GM12878 (cell line): Measurements from ENCODE around the gene MMD. TPM values are rescaled to one million over a fixed set of nuclear protein-coding genes. Genes with fewer than 3 reads are reported as not detected.

Experiments used
- ATAC-seq: fragments of 200-7000 bp; cut with Tn5 transposase; 3 replicates; pipeline ENCODE4 v1.9.1; 2020; ENCODE audit warnings: mild to moderate bottlenecking, moderate library complexity
- BruUV-seq: library from RNA; stranded (reverse); fragments of 400-500 nt; replicated peaks from 2 replicates; lab custom pipeline; 2021; lab: Mats Ljungman, UMichigan
- CTCF ChIA-PET: fragments of 300-600 bp; sonication (Branson Sonifier 250); formaldehyde crosslinking; extraction: SDS; loops from one replicate; lab custom pipeline; 2021; ENCODE audit warnings: inconsistent platforms; lab: Yijun Ruan, JAX
- POLR2A ChIA-PET: fragments of 350-600 bp; formaldehyde crosslinking; extraction: SDS; loops from one replicate; lab custom pipeline; 2021; ENCODE audit warnings: inconsistent platforms; lab: Charles Lee
- RAD21 ChIA-PET: fragments of 300-600 bp; sonication (Branson Sonifier 250); formaldehyde crosslinking; loops from one replicate; lab custom pipeline; 2023; ENCODE audit warnings: antibody characterized with exemption; ENCODE audit not compliant: unreplicated experiment; lab: Charles Lee
- SMC1A ChIA-PET: fragments of 300-600 bp; sonication (Branson Sonifier 250); formaldehyde crosslinking; loops from one replicate; lab custom pipeline; 2023; ENCODE audit not compliant: unreplicated experiment, uncharacterized antibody; lab: Charles Lee
- DNase-seq: peaks from one replicate; pipeline ENCODE4 v3.0.0-alpha.2; 2011; ENCODE audit warnings: low read depth, low spot score
- FAIRE-seq: peaks from 3 replicates; lab custom pipeline; 2011; peaks lifted over from hg19 to GRCh38; lab: Jason Lieb, UNC
- H2AFZ ChIP-seq: 2 replicates; pipeline ENCODE4 v1.6.0; 2011; ENCODE audit warnings: low read depth, low read length, control low read depth; ENCODE audit not compliant: control insufficient read depth
- H3K27ac ChIP-seq: 2 replicates; pipeline ENCODE4 v1.5.1; 2011; ENCODE audit warnings: control low read depth; ENCODE audit not compliant: control insufficient read depth, insufficient read depth
- H3K27me3 ChIP-seq, 2 experiments: replicated peaks in 1 of 2; 2 replicates each; pipeline versions ENCODE4 v1.6.0 to v1.6.1; 2011; ENCODE audit warnings: low read length in 1 of 2; ENCODE audit not compliant: control insufficient read depth in 2 of 2, insufficient read depth in 2 of 2
- H3K36me3 ChIP-seq, 2 experiments: 2 replicates each; pipeline ENCODE4 v1.5.1; 2011; ENCODE audit warnings: low read length in 1 of 2; ENCODE audit not compliant: control insufficient read depth in 2 of 2, insufficient read depth in 2 of 2
- H3K4me1 ChIP-seq: 2 replicates; pipeline ENCODE4 v1.6.1; 2011; ENCODE audit warnings: mild to moderate bottlenecking, low read length, moderate library complexity, mixed read lengths; ENCODE audit not compliant: control insufficient read depth, insufficient read depth
- H3K4me2 ChIP-seq: 2 replicates; pipeline ENCODE4 v1.6.0; 2011; ENCODE audit warnings: control low read depth; ENCODE audit not compliant: control insufficient read depth, insufficient read depth
- H3K4me3 ChIP-seq: fragments of 200-600 bp; sonication (generic); 2 replicates; pipeline ENCODE4 v1.5.1; 2016
- H3K79me2 ChIP-seq: 2 replicates; pipeline ENCODE4 v1.6.0; 2011; ENCODE audit warnings: low read length; ENCODE audit not compliant: control insufficient read depth, insufficient read depth
- H3K9ac ChIP-seq: 2 replicates; pipeline ENCODE4 v1.8.0; 2011; ENCODE audit warnings: low read length, control low read depth, mixed read lengths; ENCODE audit not compliant: control insufficient read depth, insufficient read depth
- H3K9me3 ChIP-seq: replicated peaks from 3 replicates; pipeline ENCODE4 v1.5.1; 2011; ENCODE audit warnings: mild to moderate bottlenecking, low read length; ENCODE audit not compliant: control insufficient read depth, insufficient read depth
- H4K20me1 ChIP-seq: 2 replicates; pipeline ENCODE4 v1.6.0; 2011; ENCODE audit not compliant: control insufficient read depth, insufficient read depth
- BACH1 ChIP-seq: fragments of 450-650 bp; IDR thresholded peaks from 2 replicates; pipeline ENCODE4 v1.6.1; 2017; ENCODE audit warnings: mild to moderate bottlenecking, borderline replicate concordance
- BCL11A ChIP-seq: IDR thresholded peaks from 2 replicates; pipeline ENCODE4 v1.6.1; 2011; ENCODE audit warnings: low read depth, low read length
- CBX3 ChIP-seq: fragments of 200-600 bp; sonication (generic); IDR thresholded peaks from 2 replicates; pipeline ENCODE4 v1.6.1; 2016; ENCODE audit warnings: low read depth, borderline replicate concordance
- CBX5 ChIP-seq: sonication (generic); IDR thresholded peaks from 2 replicates; pipeline ENCODE4 v1.6.1; 2016; ENCODE audit warnings: low read depth, moderate library complexity, mild to moderate bottlenecking, inconsistent platforms
- CREM ChIP-seq: IDR thresholded peaks from 2 replicates; pipeline ENCODE4 v1.6.1; 2014; ENCODE audit warnings: antibody characterized with exemption, low read depth
- ESRRA ChIP-seq: IDR thresholded peaks from 2 replicates; pipeline ENCODE4 v1.6.1; 2012; ENCODE audit warnings: mild to moderate bottlenecking, low read length, improper control_type of control experiment
- NFIC ChIP-seq: IDR thresholded peaks from 2 replicates; pipeline ENCODE4 v1.6.1; 2012; ENCODE audit warnings: low read depth, mild to moderate bottlenecking, inconsistent platforms, low read length, moderate library complexity
- RCOR1 ChIP-seq: conservative IDR thresholded peaks from 2 replicates; pipeline ENCODE4 v1.6.1; 2012; ENCODE audit warnings: low read depth, low read length, improper control_type of control experiment
- SUPT20H ChIP-seq: IDR thresholded peaks from 2 replicates; pipeline ENCODE4 v1.6.1; 2011; ENCODE audit warnings: low read depth, mild to moderate bottlenecking, low read length, moderate library complexity, borderline replicate concordance; ENCODE audit not compliant: control insufficient read depth
- WGBS: methylation state at CpG from one replicate; pipeline ENCODE4 v1.1.6; 2016; ENCODE audit warnings: low lambda C conversion rate; ENCODE audit not compliant: insufficient replicate concordance, insufficient coverage; ENCODE audit errors: missing lambda C conversion rate; 5-methylcytosine and 5-hydroxymethylcytosine counted together
- in situ Hi-C: fragments of 300-500 bp; cut with MboI; formaldehyde crosslinking; loops from 9 replicates; pipeline ENCODE4 v1.14.3; 2018; ENCODE audit warnings: mixed read lengths
- intact Hi-C: fragments of 100-400 bp; cut with micrococcal nuclease; formaldehyde crosslinking; loops from one replicate; pipeline ENCODE4 v1.14.2; 2022; ENCODE audit not compliant: unreplicated experiment
- polyA plus RNA-seq, 11 experiments: library from polyadenylated mRNA; depleted of rRNA in 4 of 11; unstranded in 6 of 11; stranded (reverse) in 5 of 11; fragments of >200 nt; fragmentation: Nextera tagmentation in 4 of 11; fragmentation: Illumina TruSeq in 1 of 11; extraction: Ambion mirVana in 4 of 11; extraction: Trizol in 1 of 11; gene quantifications; 1 replicate in 1 of 11; 2 replicates in 10 of 11; pipeline versions ENCODE4 v1.2.1 to v1.2.3, GENCODE V29; 2011 to 2016; ENCODE audit warnings: inconsistent platforms in 2 of 11, missing spikeins in 2 of 11, low read depth in 1 of 11
- total RNA-seq, 4 experiments: library from RNA; depleted of rRNA in 3 of 4; stranded (reverse); fragments of >200 nt in 3 of 4; fragmentation: Illumina TruSeq in 1 of 4; extraction: Trizol in 1 of 4; gene quantifications; 2 replicates each; pipeline versions ENCODE4 v1.2.1 to v1.2.3, GENCODE V29; 2013 to 2021

MMD gene
- total and polyA plus RNA-seq, 10 of the 15 experiments (the other 5 are each of a cell fraction or from before 2014, with no cell fraction given), result 8.0 to 46.7 (median 22.3) TPM

DNA sequence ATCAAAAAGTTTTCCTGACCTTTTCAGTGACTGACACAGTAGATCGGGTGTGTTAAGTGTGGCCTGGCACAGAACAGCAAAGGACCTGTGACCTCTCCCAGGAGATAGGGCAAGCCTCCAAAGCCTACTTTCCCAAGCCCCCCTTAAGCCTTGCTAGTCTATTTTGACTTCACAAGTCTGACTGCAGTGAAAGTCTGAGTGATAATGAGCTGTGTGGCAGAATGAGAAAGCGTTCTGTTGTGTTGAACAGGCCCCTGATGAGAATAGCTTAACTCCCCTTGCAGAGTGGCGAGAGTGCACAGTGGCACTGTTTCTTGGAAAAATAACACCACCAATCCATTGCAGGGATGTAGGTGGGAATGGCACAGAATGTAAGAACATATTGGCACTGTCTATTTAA lies 32.8 kb downstream of the MMD start:
- Histone ChIP-seq H3K9me3 (no peaks in the 10 kb centered on the region), H3K4me2 (no peak overlapping the region), H3K27me3 (no peaks in the 10 kb centered on the region), H3K27ac (no peak overlapping the region), H3K79me2 (no peaks in the 10 kb centered on the region), H3K4me1 (no peaks in the 10 kb centered on the region), H3K4me3 (no peak overlapping the region), H3K36me3 (no peaks in the 10 kb centered on the region; a peak in 1 of 4 replicates), H2AFZ (no peak overlapping the region), H3K9ac (no peak overlapping the region), H4K20me1 (no peaks in the 10 kb centered on the region)
- in situ Hi-C loops (no loop called here), intact Hi-C loops (no loop called here)
- DNase-seq (no peak), FAIRE-seq (no peak), ATAC-seq (no peak)
- WGBS, result 76% methylated on average over 3 of the region's 3 CpGs
- RAD21 ChIA-PET, result interaction anchor here (0.6 to 1.5 kb wide), 2 partner anchors 43 to 122 kb away, joined by 3 to 4 read pairs; partner anchors contain the start of gene SMIM36
- BruUV-seq, result no TSS peak
- TF ChIP-seq ESRRA (no peak), CREM (no peak), NFIC (no peak), SUPT20H (no peak), BACH1 (no peak), RCOR1 (no peak), CBX5 (no peak), CBX3 (no peak), BCL11A (no peak)
- CTCF ChIA-PET, result interaction anchor here (0.7 to 2.6 kb wide), 5 partner anchors 12 to 125 kb away, joined by 3 to 9 read pairs (median 4); no protein-coding TSS in a partner anchor
- POLR2A ChIA-PET, result interaction anchor here (1.1 to 1.3 kb wide), 2 partner anchors 33 to 121 kb away, joined by 3 to 6 read pairs; partner anchors contain the start of gene MMD
- SMC1A ChIA-PET, result interaction anchor here (0.9 to 1.9 kb wide), 8 partner anchors 11 to 125 kb away, joined by 3 to 8 read pairs (median 4); partner anchors contain the start of gene SMIM36
